Coronary artery (tissue), 2 donors: ENCODE data around the gene DTD1.

Experiments
- DNase-seq: peaks from one replicate; pipeline ENCODE4 v3.0.0-alpha.2; 2017; ENCODE audit warnings: low spot score
- H3K27ac ChIP-seq, 2 donors: fragments of 200-600 bp; sonication (generic); one replicate each; pipeline ENCODE4 v1.5.1; 2016 to 2019
- H3K4me3 ChIP-seq: fragments of 200-600 bp; sonication (generic); 2 replicates; pipeline ENCODE4 v1.5.1; 2016; ENCODE audit warnings: mild to moderate bottlenecking, moderate library complexity
- TF ChIP-seq, protein P1 (sequence below): fragments of 200-600 bp; sonication (generic); IDR thresholded peaks from one replicate; pipeline ENCODE4 v1.5.1; 2019; ENCODE audit warnings: antibody characterized with exemption

Gene DTD1

DNA sequence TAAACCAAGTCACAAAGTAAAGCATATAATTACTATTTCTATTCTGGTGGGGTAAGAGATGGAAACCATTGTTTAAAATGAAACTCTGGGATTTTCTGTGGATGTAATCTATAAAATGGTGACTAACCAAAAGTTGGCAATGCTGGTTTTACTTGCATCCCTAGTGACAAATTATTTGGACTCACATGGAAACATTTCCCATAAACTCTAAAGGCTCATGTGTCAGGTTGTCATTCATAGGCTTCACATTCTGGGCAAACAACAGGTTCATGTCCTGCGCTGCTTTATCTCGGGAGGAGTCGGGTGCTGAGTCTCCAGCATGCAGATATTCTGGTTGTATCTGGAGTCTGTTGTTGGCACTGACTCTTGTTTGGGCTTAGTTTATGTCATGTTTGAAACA, 127.7 kb downstream of the DTD1 start:
- Histone ChIP-seq H3K4me3 (no peak overlapping the region), H3K27ac (no peak overlapping the region)
- no peak for DNase-seq
- TF ChIP-seq, protein P1, sequence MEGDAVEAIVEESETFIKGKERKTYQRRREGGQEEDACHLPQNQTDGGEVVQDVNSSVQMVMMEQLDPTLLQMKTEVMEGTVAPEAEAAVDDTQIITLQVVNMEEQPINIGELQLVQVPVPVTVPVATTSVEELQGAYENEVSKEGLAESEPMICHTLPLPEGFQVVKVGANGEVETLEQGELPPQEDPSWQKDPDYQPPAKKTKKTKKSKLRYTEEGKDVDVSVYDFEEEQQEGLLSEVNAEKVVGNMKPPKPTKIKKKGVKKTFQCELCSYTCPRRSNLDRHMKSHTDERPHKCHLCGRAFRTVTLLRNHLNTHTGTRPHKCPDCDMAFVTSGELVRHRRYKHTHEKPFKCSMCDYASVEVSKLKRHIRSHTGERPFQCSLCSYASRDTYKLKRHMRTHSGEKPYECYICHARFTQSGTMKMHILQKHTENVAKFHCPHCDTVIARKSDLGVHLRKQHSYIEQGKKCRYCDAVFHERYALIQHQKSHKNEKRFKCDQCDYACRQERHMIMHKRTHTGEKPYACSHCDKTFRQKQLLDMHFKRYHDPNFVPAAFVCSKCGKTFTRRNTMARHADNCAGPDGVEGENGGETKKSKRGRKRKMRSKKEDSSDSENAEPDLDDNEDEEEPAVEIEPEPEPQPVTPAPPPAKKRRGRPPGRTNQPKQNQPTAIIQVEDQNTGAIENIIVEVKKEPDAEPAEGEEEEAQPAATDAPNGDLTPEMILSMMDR: no peak

DNA sequence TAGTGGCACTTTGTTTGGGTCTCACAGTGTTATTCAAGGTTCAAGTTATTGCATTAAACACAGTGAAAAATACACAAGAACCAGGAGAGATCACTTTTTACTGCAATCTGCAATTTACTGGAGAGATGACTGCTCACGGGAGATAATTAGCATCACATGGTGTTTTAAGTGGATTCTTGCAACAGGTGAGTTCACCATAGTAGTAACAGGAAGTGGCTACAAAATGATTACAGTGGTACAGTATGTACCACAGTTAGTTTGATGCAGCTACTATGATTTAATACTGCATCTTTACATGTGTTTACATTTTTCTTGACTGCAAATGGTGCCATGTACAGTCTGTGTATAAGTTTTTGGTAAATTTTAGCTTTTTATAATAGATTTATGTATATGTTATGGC, 129.2 kb downstream of the DTD1 start:
- no peak for DNase-seq
- H3K27ac ChIP-seq: no peak overlapping the region
- H3K4me3 ChIP-seq: no peak overlapping the region
- TF ChIP-seq, protein P1: no peak

DNA sequence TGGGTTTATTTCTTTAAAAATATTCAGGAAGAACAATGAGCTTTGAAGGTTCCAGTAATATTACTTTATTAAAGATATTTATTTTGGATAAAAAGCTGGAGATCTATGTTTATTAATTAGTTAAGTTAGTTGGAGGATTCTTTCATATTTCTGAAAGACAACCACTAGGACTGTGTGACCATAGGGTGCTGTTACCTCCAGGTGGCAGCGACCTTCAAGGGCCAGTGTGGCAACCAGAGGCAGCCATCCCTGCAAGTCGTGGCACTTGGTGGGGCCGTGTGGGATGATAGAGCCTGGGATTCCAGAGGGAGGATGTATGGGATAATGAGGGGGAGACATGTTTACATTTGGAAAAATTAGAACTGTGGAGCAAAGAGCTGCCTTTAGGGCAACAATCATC, 130.3 kb downstream of the DTD1 start:
- Histone ChIP-seq H3K27ac (no peak overlapping the region), H3K4me3 (no peak overlapping the region)
- DNase-seq: no peak
- TF ChIP-seq, protein P1: no peak

DNA sequence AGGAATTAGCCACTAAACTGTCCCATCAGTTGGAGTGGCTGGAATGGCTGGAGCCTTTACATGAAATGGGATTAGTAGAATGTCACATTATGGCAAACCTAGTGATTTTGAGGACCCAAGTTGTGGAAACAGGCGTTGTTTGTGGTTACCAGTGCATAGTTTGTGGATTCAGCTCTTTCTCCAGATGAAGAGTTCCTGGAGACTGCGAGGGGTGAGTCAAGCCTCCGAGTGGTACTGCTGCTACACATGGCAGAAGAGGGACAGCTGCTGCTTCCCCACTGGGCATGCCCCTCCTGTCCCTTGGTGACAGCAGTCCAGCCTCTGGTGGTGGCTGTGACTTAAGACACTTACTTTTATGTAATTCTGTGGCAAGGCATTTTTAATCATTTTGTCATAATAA, 131.6 kb downstream of the DTD1 start:
- TF ChIP-seq, protein P1: no peak
- DNase-seq: no peak
- H3K27ac ChIP-seq: no peak overlapping the region
- no peak overlapping the region for H3K4me3 ChIP-seq

DNA sequence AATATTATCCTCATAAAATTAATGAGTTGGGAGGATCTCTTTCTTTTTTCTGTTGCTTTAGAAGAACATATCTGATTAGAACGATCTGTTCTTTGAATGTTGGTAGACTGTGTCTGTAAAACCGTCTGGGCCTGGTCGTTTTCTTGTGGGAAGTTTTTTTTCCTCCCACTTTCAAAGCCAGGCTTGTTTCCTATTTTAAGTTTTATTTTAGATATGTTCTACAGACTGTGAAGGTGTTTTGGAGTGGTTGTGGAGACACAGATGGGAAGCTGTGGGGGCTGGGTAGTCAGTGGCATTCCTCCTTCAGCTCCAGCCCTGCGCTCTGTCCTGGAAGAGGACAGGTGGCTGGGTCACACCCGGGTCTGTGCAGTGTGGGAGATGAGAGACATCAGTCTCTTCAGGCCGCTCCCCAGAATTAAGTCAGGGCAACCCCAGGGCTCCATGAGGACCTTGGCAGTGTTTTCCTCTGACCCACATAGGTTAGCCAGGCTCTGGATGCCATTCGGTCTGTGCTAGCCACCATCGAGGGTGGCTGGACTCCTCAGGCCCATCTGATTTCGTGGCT, 133.8 kb downstream of the DTD1 start:
- no peak overlapping the region for H3K27ac ChIP-seq
- no peak overlapping the region for H3K4me3 ChIP-seq
- DNase-seq: no peak
- TF ChIP-seq, protein P1: no peak

DNA sequence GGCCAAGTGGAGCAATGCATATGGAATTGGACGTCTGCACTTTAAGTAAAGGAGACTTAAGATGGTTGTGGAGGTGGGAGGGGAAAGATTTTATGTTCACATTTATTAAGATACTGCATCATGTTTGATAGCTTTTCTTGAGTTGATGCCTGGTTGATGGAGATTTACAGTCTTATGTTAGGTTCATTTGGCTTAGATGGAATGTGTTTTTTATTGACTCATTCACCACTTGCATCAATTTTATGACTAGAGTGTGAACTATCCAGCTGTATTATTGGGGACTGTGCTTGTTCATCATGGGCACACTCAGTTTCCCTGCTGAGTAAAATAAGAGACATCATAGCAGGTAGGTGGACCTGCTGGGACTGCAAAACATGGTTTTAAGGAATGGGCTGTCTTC, 134.5 kb downstream of the DTD1 start:
- Histone ChIP-seq H3K4me3 (no peak overlapping the region), H3K27ac (no peak overlapping the region)
- DNase-seq: no peak
- TF ChIP-seq, protein P1: no peak

DNA sequence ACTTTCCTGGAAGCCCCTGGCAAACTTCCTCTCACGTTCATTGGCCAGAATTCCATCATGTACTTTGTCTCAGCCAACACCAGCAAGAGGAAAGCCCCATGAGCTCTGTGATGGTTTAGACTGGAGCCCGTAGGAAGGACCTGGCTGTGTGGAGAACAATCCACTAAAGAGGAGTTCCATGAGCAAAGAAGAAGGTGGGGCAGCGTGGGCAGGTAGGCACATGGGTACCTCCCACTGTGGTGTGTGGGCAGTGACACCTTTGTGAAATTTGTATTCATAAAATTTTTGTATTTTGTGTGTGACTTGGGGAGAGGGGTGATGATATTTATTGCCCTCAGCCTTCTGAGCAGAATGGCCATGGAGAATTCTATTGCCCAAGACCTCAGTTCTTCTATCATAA, 136.2 kb downstream of the DTD1 start:
- Histone ChIP-seq H3K4me3 (no peak overlapping the region), H3K27ac (no peak overlapping the region)
- DNase-seq: no peak
- TF ChIP-seq, protein P1: no peak
